Vagina (tissue), 2 donors: Measurements from ENCODE around the gene C1D.

Experiments
- POLR2A ChIP-seq, 2 donors: fragments of 450-650 bp; IDR thresholded peaks; one replicate each; pipeline ENCODE4 v1.6.1; 2017; ENCODE audit warnings: antibody characterized with exemption in 2 of 2, mild to moderate bottlenecking in 2 of 2, moderate library complexity in 2 of 2
- POLR2AphosphoS5 ChIP-seq, 2 donors: sonication (generic); formaldehyde crosslinking; IDR thresholded peaks; one replicate each; pipeline ENCODE4 v1.9.0; 2017; ENCODE audit warnings: antibody characterized with exemption in 2 of 2, mild to moderate bottlenecking in 2 of 2, low read depth in 1 of 2; ENCODE audit not compliant: insufficient read depth in 1 of 2
- TF ChIP-seq, protein P1 (sequence below), 3 experiments: fragments of 450-650 bp in 2 of 3; fragments of 200-600 bp in 1 of 3; sonication (generic) in 1 of 3; IDR thresholded peaks; one replicate each; pipeline ENCODE4 v1.5.1; 2017 to 2019; ENCODE audit warnings: antibody characterized with exemption in 3 of 3, mild to moderate bottlenecking in 2 of 3, moderate library complexity in 2 of 3

GRCh38 chr2:68103709-68104055 is 40.9 kb upstream of the C1D start:
- TF ChIP-seq POLR2A (IDR thresholded peaks at IDR 0.05): no peak
- TF ChIP-seq, protein P1, sequence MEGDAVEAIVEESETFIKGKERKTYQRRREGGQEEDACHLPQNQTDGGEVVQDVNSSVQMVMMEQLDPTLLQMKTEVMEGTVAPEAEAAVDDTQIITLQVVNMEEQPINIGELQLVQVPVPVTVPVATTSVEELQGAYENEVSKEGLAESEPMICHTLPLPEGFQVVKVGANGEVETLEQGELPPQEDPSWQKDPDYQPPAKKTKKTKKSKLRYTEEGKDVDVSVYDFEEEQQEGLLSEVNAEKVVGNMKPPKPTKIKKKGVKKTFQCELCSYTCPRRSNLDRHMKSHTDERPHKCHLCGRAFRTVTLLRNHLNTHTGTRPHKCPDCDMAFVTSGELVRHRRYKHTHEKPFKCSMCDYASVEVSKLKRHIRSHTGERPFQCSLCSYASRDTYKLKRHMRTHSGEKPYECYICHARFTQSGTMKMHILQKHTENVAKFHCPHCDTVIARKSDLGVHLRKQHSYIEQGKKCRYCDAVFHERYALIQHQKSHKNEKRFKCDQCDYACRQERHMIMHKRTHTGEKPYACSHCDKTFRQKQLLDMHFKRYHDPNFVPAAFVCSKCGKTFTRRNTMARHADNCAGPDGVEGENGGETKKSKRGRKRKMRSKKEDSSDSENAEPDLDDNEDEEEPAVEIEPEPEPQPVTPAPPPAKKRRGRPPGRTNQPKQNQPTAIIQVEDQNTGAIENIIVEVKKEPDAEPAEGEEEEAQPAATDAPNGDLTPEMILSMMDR (IDR thresholded peaks at IDR 0.05): no peak
- no peak for TF ChIP-seq POLR2AphosphoS5 (IDR thresholded peaks at IDR 0.05; ENCODE audit: insufficient read depth in 1 of 2, low read depth in 1 of 2)
